ENCODE results near the gene CEMIP2.
A peak's percentile ranks its signal among the peaks of the same experiment; 100 is the strongest.
"Not testable (repeated sequence)": the region's sequence is repeated elsewhere in the genome, so short reads cannot be mapped to it uniquely, and the experiment has no call there.

Gene CEMIP2

DNA sequence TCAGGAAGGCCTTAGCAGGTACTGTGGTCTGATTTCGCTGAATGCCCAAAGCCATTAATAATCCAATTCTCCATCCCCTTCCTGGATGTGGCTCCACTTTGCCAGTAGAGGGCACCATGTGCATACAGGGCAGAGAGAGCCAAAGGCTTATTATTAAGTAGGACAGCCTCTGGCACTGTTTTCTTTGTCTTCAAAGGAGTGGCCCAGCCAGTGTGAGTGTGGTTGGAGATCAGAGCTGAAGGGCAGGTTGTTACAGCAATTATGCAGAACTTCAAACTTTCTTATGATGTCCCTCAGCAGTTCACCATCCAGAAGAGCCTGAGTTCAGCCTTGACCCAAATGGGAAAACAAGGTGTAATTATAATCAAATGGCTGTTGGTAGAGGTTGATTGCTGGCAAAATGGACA is 38.6 kb upstream of the CEMIP2 start:
- no peak overlapping the region for H3K27ac ChIP-seq
- TF ChIP-seq, protein P1, sequence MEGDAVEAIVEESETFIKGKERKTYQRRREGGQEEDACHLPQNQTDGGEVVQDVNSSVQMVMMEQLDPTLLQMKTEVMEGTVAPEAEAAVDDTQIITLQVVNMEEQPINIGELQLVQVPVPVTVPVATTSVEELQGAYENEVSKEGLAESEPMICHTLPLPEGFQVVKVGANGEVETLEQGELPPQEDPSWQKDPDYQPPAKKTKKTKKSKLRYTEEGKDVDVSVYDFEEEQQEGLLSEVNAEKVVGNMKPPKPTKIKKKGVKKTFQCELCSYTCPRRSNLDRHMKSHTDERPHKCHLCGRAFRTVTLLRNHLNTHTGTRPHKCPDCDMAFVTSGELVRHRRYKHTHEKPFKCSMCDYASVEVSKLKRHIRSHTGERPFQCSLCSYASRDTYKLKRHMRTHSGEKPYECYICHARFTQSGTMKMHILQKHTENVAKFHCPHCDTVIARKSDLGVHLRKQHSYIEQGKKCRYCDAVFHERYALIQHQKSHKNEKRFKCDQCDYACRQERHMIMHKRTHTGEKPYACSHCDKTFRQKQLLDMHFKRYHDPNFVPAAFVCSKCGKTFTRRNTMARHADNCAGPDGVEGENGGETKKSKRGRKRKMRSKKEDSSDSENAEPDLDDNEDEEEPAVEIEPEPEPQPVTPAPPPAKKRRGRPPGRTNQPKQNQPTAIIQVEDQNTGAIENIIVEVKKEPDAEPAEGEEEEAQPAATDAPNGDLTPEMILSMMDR (conservative IDR thresholded peaks at IDR 0.05): peak; percentile 98
- TF ChIP-seq ZFX (IDR thresholded peaks at IDR 0.05): no peak

GRCh38 chr9:71805096-71805495 is 36.8 kb upstream of the CEMIP2 start:
- not testable (repeated sequence) for H3K27ac ChIP-seq

DNA sequence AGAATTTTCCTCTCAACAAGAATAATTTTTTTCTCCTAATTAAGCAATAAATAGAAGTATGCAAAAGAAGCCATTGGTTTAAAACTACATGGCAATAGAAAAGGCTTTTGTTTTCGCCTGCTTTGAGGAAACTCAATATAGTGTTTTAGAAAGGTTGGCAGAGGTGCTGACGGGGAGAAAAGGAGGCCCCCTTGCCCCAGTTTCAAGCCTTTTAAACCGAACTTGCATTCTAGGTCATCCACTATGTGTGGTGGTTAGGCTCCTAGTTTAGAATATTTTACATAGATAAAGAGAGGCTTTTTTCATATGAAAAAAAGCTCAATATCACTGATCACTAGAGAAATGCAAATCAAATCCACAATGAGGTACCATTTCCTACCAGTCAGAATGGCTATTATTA is 33.5 kb upstream of the CEMIP2 start:
- TF ChIP-seq ZFX (IDR thresholded peaks at IDR 0.05): no peak
- TF ChIP-seq, protein P1 (conservative IDR thresholded peaks at IDR 0.05): no peak
- no peak overlapping the region for H3K27ac ChIP-seq

DNA sequence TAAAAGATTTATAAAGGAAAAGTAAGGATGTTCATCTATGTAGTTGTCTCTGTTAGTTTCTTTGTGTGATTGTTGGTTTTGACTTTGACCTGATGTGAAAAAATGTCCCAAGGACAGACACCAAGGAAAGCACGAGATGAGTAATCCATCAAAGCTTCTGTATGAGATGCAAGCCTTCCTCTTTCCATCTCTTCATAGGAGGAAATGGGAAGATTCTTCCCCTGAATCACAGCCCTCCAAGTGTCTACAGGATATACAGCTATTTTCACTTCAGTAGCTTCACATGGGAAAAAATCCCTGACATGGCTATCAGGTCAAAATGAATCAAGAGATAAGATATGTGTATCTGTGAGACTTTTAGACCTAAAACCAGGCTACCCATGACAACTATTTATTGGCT is 29.0 kb upstream of the CEMIP2 start:
- TF ChIP-seq, protein P1 (conservative IDR thresholded peaks at IDR 0.05): no peak
- TF ChIP-seq ZFX (IDR thresholded peaks at IDR 0.05): no peak
- no peak overlapping the region for H3K27ac ChIP-seq

DNA sequence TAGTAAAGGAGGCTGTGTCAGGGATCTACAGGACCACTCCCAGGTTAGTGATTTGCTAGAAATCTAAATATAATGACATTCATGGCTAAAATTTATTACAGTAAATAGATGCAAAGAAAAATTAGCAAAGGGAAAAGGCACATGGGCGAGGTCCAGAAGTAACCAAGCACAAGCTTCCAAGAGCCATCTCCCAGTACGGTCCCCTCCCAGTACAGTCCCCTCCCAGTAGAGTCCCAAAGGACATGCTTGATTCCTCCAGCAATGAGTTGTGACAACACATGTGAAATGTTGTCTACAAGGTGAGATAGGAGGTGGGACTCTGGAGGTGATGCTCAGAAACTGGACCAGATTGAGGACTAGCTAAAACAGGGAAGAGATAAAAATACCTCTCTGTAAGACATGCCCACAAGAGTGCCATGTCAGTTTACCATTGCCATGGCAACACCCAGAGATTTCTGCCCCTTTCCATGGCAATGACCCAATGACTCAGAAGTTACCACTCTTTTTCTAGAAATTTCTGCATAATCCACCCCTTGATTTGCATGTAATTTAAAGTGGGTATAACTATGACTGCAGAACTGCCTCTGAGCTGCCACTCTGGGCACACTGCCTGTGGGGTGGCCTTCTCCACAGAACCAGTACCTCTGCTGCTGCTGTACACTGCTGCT is 27.9 kb upstream of the CEMIP2 start:
- H3K27ac ChIP-seq: no peak overlapping the region
- TF ChIP-seq ZFX (IDR thresholded peaks at IDR 0.05): no peak
- TF ChIP-seq, protein P1 (conservative IDR thresholded peaks at IDR 0.05): no peak

DNA sequence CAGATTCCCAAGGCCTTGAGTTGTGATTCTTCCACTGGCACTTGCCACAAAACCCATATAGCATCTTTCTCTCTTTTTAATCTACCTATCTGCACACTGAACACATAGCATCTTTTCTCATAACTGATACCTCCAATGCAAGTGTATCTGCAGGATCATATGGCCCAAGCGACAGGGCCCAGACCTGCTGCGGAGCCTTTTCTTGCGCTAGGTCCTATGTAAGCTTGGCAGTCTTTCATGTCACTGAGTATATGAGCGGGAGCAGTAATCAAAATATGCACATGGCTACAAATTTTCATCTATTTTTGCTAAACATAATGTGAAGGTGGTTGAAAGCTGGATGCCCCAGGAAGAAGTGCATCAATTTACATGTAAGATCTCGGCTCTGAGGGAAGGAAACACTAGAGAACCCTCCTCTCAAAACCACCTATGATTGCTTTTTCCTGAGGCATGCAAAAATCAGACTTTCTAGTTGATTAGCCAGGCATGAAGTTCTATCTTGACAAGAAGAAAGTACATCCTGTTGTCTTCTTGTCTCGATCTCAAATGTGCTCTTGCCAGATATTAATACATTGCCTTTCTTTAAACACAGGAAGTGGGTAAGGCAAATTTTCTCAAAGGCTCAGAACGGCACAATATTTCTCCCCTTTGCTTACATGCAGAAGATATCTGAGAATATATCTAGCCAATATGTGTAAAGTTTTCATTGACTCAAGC is 26.9 kb upstream of the CEMIP2 start:
- no peak for TF ChIP-seq ZFX (IDR thresholded peaks at IDR 0.05)
- TF ChIP-seq, protein P1 (conservative IDR thresholded peaks at IDR 0.05): no peak
- H3K27ac ChIP-seq: no peak overlapping the region

GRCh38 chr9:71793386-71794105 is 25.2 kb upstream of the CEMIP2 start:
- TF ChIP-seq ZFX (IDR thresholded peaks at IDR 0.05): no peak
- TF ChIP-seq, protein P1 (conservative IDR thresholded peaks at IDR 0.05): no peak
- no peak overlapping the region for H3K27ac ChIP-seq

All from C4-2B (cell line).